ENCODE measurements around the gene ABR. TPM values are rescaled to one million over a fixed set of nuclear protein-coding genes. Genes with fewer than 3 reads are reported as not detected.

ABR gene
- total RNA-seq, 6 experiments from 2014 or later = 7.4 to 21.5 (median 11.3) TPM

GRCh38 chr17:1073241-1073962, 106.4 kb downstream of the ABR start:
- intact Hi-C loops (cut with DNase I) = no loop called here
- H3K4me1 ChIP-seq = peaks cover 0 to 3% (median 0%) of the 10 kb centered on the region in 4 donors
- WGBS (ENCODE audit: insufficient coverage, low coverage, low lambda C conversion rate, missing lambda C conversion rate) = 66% methylated on average over 5 of the region's 25 CpGs
- no peaks in the 10 kb centered on the region for H3K36me3 ChIP-seq
- DNase-seq = no peak
- no peaks in the 10 kb centered on the region for H3K9me3 ChIP-seq
- H3K27ac ChIP-seq = no peak overlapping the region
- H3K4me3 ChIP-seq = no peak overlapping the region
- TF ChIP-seq CTCF (IDR thresholded peaks at IDR 0.05) = no peak
- no peak for TF ChIP-seq POLR2A (IDR thresholded peaks at IDR 0.05)
- ATAC-seq = peak in 2 of 4 donors; percentile 3 to 12
- H3K27me3 ChIP-seq = no peaks in the 10 kb centered on the region

- intact Hi-C loops (cut with DNase I) = no loop called here
- TF ChIP-seq POLR2A (IDR thresholded peaks at IDR 0.05) (no peak), CTCF (IDR thresholded peaks at IDR 0.05) (no peak)
- Histone ChIP-seq H3K4me3 (no peak overlapping the region), H3K36me3 (no peaks in the 10 kb centered on the region), H3K4me1 (peaks cover 0 to 3% (median 0%) of the 10 kb centered on the region in 4 donors), H3K27ac (no peak overlapping the region), H3K27me3 (no peaks in the 10 kb centered on the region), H3K9me3 (no peaks in the 10 kb centered on the region)
- WGBS (ENCODE audit: insufficient coverage, low coverage, low lambda C conversion rate, missing lambda C conversion rate) = 95% methylated on average over 8 of the region's 20 CpGs
- no peak for ATAC-seq
- no peak for DNase-seq
These were observed 107.2 kb downstream of the ABR start for GRCh38 chr17:1072551-1072961.

- Histone ChIP-seq H3K36me3 (no peaks in the 10 kb centered on the region), H3K9me3 (no peaks in the 10 kb centered on the region), H3K27ac (no peak overlapping the region), H3K4me3 (no peak overlapping the region), H3K4me1 (peaks cover 0 to 3% (median 0%) of the 10 kb centered on the region in 4 donors), H3K27me3 (no peaks in the 10 kb centered on the region)
- TF ChIP-seq POLR2A (IDR thresholded peaks at IDR 0.05) (no peak), CTCF (IDR thresholded peaks at IDR 0.05) (no peak)
- intact Hi-C loops (cut with DNase I) = no loop called here
- DNase-seq = no peak
- ATAC-seq = no peak
- WGBS (ENCODE audit: insufficient coverage, low coverage, low lambda C conversion rate, missing lambda C conversion rate) = 71% methylated on average over 2 of the region's 29 CpGs
These were observed 108.5 kb downstream of the ABR start for GRCh38 chr17:1071103-1071825.

GRCh38 chr17:1070411-1070810, 109.4 kb downstream of the ABR start:
- Histone ChIP-seq H3K36me3 (peaks cover 0 to 2% (median 0%) of the 10 kb centered on the region in 4 donors), H3K9me3 (no peaks in the 10 kb centered on the region), H3K4me3 (no peak overlapping the region), H3K27ac (no peak overlapping the region), H3K4me1 (peaks cover 0 to 3% (median 0%) of the 10 kb centered on the region in 4 donors), H3K27me3 (no peaks in the 10 kb centered on the region)
- TF ChIP-seq CTCF (IDR thresholded peaks at IDR 0.05) = no peak
- no peak for TF ChIP-seq POLR2A (IDR thresholded peaks at IDR 0.05)
- DNase-seq (no peak), ATAC-seq (no peak)
- 80% methylated on average over 1 of the region's 21 CpGs for WGBS (ENCODE audit: insufficient coverage, low coverage, low lambda C conversion rate, missing lambda C conversion rate)
- intact Hi-C loops (cut with DNase I) = no loop called here

All from right lobe of liver (tissue), 6 donors.